Measurements from ENCODE around the gene SRGAP1. TPM values are rescaled to one million over a fixed set of nuclear protein-coding genes. Genes with fewer than 3 reads are reported as not detected.
A peak's percentile ranks its signal among the peaks of the same experiment; 100 is the strongest.
"Not testable (repeated sequence)": the region's sequence is repeated elsewhere in the genome, so short reads cannot be mapped to it uniquely, and the experiment has no call there.

Gene SRGAP1
- total RNA-seq, 1 experiment from 2014 or later: 3.3 TPM

- no peak for DNase-seq (ENCODE audit: low spot score)
Observed at GRCh38 chr12:64006211-64006825, 161.8 kb downstream of the SRGAP1 start.

- DNase-seq (ENCODE audit: low spot score): peak; percentile 8
Observed at GRCh38 chr12:64007853-64008252, 163.4 kb downstream of the SRGAP1 start.

DNA sequence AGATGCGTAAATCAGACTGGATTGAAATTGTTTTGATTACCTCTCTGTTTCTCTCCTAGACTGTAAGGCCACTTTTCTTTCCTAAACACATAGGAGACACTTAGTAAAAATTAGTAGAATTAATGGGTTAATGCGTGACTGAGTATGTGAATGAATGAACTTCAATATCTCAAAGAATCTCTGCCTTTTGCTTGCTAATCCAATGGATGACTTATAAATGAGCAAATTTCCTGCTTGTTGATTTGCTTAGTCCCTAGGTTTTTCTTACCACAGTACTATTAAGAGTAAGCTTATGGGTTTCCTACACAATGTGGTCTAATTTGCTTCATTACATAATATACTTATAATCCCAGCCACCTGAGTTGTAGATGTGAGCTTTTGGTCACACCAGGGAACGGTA lies 164.1 kb downstream of the SRGAP1 start:
- DNase-seq (ENCODE audit: low spot score): no peak

DNA sequence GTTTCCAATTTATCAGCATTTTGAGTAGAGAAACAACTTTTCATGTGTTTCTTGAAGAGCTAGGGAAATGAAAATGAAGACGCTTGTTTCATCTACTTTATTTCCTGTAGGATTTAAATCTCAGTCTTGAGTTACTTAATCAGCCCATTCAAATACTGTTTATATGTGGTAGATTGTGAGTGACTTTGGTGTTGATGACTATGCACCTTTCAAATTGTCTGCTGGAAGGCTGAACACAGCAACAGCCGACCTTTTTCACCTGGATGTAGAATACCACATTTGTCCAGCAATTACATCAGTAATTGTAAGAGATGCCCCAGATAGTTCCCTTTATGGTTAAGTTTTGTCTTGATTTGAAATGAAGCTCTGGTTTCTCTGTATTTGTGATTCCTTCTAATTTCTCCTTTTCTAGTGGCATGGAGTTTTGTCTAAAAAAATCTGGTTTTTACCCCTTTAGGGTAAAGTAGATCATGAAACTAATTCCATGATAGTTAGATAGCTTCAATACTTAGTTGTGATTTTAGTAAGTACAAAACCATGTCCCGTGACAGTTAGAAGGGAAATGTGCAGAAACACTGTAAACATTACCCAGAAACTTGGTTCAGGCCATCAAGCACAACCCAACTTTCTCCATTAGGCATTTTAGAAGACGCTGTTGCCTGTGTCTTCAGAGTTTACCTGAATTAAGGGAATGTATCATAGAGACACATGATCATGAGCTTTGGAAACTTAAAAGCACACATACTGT lies 165.0 kb downstream of the SRGAP1 start:
- DNase-seq (ENCODE audit: low spot score): no peak

DNA sequence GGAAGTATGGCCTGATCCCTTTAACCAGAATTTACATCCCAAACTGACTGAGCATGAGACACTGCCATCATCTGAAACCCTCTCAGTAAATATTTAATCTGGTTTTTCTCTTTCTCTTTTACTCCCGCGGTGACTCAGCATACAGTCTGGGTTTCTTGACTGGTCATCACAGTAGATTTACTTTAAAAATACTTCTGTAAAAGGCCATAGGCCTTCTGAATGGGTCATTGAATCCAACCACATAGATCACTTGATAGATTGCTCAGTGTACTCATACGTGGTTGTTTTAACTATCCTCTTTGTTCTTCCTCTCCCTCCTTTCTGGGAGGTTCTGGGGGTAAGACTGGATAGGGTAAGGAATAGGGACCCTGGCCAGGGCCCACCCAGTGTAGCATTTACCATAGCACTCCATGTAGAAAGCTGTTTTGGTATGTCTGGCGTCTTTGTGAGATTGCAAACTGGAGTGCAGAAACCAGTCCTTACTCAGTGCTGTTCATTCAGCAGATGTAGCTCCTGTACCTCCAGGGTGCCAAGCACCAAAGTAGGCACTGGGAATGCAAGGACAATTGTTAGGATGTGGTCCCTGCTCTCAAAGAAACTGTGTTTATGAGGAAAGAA lies 165.7 kb downstream of the SRGAP1 start:
- peak; percentile 29 for DNase-seq (ENCODE audit: low spot score)

DNA sequence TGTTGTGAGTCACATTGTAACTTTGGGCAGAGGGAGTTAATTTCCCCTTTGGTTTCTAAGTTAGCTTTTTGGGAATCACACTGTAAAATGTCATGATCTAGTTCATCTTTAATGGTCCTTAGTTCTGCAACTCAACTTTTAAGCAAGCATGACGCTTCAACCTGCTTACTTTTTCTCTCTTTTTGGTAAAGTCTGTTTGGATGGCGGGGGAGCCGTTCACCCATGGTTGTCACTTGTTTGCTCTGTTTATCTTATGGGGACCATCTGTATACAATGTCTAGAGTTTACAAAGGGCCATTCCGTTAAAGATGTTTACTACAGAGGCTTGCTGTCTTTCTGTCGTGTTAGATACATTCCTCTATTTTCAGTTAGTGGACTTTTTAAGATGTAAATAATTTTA lies 172.0 kb downstream of the SRGAP1 start:
- no peak for DNase-seq (ENCODE audit: low spot score)

DNA sequence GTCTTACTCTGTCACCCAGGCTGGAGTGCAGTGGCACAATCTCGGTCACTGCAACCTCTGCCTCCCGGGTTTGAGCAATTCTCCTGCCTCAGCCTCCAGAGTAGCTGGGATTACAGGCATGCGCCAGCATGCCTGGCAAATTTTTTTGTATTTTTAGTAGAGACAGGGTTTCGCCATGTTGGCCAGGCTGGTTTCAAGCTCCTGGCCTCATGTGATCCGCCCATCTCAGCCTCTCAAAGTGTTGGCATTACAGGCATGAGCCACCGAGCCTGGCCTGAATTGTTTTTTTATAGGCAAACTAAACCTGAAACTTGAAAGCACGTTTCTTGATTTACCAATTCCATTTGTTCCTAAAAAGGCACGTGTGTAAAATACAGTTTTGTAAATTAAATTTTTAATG lies 173.6 kb downstream of the SRGAP1 start:
- not testable (repeated sequence) for DNase-seq (ENCODE audit: low spot score)

DNA sequence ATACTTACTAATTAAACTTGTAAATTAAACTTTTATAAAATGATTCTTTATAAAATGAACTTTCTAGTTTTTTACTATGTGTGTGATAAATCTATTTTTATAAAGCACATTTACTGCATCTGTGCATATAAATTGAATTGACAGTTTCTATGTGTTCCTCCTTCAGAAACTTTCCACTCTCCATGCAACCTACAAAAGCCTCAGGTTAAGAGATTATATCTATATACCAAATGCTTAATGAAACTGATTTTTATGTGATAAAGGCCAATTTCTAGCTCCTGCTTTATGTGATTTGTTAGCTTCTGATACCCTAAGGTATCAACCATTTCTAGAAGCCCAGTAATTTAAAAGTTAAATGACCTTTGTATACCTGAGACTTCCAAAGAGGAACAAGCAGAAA lies 174.0 kb downstream of the SRGAP1 start:
- DNase-seq (ENCODE audit: low spot score): no peak

DNA sequence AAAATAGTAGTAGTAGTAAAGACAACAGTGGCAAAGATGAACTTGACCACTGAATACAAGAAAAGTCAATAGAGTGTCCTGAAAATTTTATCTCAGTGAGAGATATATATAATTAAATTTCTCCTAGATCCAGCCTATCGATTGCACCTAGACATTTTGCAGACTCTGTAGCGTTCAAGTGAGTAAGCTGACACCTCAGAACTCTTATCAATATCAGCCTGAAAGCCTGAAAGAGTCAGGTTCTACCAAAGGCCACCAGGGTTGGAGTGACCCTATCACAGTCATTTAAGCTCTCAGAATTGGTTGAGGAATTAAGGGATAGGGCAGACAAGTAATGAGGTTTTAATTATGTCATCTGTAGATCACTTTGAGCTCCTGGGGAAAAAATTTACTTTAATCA lies 174.6 kb downstream of the SRGAP1 start:
- no peak for DNase-seq (ENCODE audit: low spot score)

- DNase-seq (ENCODE audit: low spot score): no peak
Observed at GRCh38 chr12:64019654-64020053, 175.2 kb downstream of the SRGAP1 start.

GRCh38 chr12:64025174-64025958 lies 180.9 kb downstream of the SRGAP1 start:
- DNase-seq (ENCODE audit: low spot score): no peak

DNA sequence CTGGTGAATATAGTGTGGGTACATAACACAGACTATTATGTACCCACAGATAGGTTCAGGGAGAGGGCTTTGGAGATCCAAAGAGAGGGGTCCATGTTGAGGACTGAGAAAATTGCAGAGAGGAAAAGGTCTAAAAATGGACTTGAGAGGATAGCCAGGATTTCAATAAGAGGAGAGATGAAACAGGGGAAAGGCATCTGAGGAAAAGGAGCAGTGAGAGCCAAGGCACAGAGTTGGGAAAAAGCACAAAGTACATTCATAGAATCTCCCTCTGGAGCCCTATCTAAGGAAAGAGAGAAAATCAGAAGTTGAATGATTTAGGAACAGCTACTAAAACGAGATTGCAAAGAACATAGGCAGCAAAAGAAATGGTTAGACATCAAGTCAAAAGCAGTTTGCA lies 182.8 kb downstream of the SRGAP1 start:
- DNase-seq (ENCODE audit: low spot score): no peak

DNA sequence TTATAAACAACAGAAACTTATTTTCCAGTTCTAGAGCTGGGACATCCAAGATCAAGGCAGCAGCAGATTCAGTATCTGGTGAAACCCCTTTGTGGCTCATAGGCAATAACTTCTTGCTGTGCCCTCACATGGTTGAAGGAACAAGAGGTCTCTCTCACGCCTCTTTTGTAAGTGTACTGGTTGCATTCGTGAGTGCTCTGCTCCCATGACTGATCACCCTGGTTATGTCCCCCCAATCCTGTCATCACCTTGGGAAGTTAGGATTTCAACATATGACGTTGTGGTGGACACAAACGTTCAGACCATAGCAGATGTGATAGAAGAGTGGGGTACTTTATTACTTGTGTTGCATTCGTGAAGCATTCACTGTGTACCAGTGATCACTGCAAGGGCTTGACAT lies 184.0 kb downstream of the SRGAP1 start:
- no peak for DNase-seq (ENCODE audit: low spot score)

GRCh38 chr12:64029013-64029857 lies 184.7 kb downstream of the SRGAP1 start:
- peak; percentile 35 for DNase-seq (ENCODE audit: low spot score)

GRCh38 chr12:64030155-64030554 lies 185.7 kb downstream of the SRGAP1 start:
- no peak for DNase-seq (ENCODE audit: low spot score)

- not testable (repeated sequence) for DNase-seq (ENCODE audit: low spot score)
Observed at GRCh38 chr12:64034056-64034455, 189.6 kb downstream of the SRGAP1 start.

DNA sequence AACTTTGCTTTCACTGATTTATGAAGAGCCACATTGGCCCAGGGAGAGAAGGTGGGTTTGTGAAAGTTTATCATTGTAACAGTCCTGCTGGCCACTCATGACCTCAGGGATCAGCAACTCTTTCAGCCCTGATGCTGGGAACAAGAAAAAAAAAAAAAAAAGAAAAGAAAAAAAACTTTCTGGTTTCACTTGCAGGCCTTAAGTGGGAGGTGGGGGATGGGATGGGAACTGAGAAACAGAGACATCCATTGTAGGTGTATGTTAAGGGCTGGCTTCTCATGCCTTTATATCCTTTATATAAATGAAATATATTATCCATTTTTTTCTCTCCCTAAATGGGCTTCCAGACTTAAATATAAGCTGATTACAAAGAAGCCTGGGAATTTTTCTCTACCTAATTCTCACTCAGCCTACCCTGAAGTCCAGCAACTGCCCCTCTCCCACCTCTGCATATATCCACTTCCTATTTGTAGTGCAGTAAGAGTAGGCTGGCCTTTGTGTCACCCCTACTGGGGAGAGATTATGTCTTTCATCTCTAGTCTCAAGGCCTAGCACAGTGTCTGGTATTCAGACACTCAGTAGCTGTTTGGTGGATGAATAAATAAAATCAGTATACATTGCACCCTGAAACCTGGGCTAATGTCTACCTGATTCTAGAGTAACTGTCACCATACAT lies 190.5 kb downstream of the SRGAP1 start:
- no peak for DNase-seq (ENCODE audit: low spot score)

DNA sequence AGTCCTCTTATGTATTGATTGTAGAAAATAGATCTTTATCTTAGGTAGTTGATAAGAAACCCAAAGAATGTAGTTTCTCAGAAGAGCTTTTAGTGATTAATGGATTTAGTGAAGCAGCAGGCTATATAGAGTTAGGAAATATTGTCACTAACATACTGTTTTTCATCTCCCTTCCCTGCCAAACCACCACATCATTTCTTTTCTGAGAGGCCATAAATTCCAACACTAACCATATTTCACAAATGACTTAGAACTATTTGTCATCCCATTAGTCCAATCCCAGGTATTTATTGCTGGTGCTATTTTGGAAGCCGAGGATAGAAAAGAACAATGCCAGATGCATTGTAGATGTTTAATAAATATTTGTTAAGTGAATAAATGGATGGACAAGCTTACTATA lies 191.9 kb downstream of the SRGAP1 start:
- DNase-seq (ENCODE audit: low spot score): no peak

DNA sequence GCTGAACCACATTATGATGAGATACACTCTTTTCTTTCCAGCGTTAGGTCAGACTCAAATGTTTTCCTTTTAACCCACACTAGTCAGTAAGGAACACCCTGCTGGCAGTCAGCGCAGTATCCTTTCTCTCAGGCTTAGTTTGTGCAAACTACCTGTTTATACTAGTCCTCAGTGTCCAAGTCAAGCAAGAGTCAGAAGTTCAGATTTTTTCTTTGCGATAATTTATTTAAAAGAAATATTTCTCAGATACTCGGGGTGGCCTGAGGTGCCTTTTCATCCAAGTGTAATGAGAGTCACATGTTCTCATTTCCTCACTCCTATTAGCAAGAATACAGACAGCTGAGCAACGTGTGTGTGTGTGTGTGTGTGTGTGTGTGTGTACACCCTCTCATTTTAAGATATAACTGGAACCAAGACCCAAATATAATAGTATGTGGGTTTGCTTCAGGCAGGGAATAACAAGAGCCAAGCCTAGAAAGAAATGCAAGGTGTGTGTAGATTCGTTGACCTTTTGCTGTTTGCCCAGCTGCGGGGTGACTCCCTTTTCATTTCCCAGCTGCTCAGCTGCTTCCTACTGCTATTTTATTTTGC lies 194.9 kb downstream of the SRGAP1 start:
- no peak for DNase-seq (ENCODE audit: low spot score)

DNA sequence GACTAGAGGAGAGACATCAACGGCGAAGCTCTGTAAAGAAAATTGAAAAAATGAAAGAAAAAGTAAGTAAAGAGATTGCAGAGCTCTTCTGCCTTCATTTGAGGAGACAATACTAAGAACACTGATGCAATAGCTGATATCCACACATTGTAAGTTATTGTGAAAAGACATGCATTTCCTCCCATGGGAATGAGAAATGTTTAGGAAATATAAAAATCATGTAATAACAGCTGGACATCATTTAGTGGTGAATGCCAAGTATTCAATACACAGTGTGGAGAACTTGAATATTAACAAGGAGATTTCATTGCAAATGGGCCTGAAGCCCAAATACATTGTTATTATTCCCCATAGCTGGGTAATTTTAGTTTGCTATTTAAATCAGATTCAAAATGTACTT lies 198.4 kb downstream of the SRGAP1 start:
- no peak for DNase-seq (ENCODE audit: low spot score)
